ENCODE data around the gene DLGAP3.

DLGAP3 gene

DNA sequence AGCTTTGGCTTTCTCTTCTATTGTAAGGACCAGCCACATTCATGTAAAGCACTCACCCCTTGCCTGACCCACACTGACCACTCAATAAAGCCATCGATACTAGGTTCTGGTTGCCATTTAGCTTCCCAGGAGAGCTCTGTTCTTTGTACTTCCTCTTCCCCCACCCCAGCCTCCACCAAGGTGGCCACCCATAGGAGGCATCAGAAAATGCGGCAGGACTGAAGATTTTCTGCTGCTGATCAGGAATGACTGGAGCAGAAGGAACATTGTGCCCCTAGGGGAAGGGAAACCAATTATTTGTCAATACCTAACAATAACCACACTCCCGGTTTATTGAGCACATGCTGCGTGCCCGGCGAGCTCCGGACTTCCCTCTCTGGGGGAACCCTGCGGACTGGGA is 64.7 kb downstream of the DLGAP3 start:
- DNase-seq, result no peak

DNA sequence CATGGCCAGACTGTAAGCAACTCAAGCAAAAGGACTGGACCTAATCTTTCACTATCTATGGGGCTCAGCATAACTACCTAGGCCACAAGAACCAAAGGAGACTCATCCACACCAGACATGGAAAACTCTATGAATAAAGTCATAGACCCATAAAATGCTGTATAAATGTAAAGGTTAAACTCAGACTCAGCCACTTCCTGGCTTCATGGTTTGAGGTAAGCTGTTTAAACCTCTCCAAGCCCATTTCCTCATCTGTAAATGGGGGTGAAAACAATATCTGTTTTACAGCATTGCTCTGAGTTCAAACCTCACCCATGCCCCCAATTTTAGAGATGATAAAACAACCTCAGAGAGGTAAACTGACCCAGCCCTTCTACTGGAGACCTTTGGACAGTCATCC is 65.9 kb downstream of the DLGAP3 start:
- DNase-seq, result no peak

DNA sequence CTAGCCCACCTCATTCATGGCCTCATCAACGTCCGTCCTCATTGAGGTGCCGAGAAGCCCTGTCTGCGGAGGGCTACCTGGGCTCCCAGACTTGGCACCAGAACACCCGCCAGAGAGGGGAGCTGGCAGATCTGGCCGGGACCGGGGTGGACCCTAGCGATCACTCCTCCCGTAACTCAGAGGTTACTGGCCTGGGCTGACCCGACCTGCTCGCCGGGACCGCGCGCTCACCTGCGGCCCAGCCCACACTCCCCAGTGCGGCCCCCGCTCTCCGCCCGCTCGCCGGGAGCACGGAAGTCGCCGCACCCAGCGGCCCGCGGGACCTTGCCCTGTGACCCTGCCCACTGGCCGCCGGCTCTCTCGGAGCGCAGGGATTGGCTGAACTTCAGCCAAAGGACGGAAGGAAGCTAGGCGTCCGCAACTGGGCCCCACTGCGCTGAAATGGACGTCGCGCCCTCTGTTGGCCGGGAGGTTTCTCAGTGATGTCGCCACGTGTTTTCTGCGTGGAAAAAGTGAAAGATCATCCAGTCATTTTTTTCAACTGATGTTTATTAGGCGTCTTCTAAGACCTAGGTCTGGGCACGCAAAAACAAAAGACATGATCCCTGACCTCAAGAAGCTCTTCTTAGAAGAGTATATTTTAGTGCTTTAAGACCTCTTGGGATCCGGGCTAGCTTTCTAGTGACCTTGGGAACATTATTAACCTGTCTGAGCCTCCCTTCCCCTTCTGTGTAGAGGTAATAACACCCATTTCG is 69.8 kb downstream of the DLGAP3 start, which contains the start of gene SMIM12:
SMIM12 (minus strand) TSS at position 304 of the 755 bp plus-strand sequence. CDS start 3,772 bp downstream, outside the sequence.
- peak; percentile 91 for DNase-seq

DNA sequence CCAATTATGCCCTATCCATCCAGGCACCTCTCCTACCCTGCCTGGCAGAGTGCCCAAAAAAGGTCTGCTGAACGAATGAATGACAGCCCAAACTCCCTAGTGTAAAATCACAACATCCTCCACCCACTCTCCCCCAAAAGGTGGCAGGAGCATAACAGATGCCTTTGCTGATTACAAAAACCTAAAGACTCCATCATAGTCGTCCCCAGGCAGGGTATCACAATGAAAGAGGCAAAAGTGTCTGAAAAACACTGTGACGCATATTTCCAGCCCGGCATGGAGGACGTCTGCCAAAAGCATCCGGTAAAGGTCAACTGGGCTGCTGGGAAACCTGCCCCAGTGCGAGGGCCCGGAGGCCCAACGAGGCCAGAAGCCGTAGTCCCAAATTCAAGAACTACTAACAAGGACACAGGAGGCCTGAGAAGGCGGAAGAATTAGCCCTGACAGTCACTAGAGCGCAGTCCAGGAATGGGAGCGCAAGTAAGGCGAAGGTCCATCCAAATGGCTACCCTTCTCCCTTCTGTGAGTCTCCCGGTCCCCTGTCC is 70.5 kb downstream of the DLGAP3 start:
- DNase-seq, result no peak

DNA sequence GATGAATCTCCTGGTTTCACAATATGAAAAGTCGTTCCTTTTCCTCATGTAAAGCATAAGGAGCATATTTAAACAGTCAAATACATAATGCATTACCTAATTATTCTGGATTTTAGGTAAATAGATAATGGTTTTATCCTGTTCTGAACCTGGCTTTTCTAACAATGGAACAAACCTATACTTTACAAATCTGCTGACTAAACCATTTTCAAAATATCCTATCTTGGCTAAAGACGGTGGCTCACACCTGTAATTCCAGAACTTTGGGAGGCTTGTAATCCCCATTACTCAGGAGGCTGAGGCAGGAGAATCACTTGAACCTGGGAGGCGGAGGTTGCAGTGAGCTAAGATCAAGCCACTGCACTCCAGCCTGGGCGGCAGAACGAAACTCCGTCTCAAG is 72.8 kb downstream of the DLGAP3 start:
- no peak for DNase-seq

DNA sequence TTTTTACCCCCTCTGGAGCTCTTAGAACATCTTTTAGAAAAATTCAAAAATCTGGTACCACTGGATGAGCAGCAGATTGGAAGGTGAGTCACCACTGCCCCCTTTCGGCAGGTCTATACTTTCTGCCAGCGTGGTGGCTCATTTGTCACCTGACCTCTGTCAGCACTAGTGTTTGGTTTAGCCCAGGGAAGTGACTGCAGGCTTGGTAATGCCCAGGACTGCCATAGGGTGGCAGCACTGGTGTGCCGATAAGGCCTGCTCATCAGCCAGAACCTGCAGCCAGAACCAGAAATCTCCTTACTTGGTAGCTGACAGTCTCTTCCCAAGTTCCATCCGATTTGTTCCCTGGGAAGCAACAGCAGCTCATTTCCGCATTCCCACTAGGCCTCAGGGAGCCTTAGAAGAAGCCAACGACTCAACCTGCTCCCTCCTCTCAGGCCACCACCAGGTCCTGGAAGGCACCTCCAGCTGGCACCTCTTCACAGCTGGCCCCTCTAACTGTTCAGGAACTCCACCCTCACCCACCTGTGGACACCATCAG is 76.7 kb downstream of the DLGAP3 start:
- peak; percentile 84 for DNase-seq

DNA sequence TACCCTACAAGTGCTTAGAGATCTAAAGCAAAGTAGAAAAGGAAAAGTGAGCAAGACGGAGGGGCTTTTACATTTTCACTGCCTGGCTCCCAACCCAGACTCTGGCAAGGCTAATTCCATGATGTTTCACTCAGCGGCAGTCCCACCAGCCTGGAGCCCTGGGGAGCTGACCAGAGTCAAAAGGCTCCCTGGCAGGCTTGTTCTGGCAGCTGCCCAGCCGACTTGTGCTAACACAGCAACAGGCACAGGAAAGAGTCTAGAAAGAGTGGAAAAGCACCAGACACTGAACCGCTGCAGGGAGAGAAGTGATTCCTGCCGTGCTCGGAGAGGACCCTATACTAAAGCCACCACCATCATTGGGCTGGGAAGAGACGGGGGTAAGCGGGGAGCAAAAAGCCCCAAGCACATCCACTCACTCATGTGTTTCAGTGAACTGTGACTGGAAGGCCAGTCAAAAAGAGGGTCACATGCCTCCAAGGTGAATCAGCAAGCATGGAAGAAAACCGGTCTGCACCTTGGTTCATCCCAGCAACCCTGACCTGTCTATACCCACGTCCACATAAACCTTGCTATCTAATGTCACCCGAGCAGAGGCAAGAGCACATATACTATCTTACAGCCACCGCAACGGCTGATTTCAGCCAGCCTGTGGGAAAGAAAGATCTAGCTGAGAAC is 77.9 kb downstream of the DLGAP3 start:
- DNase-seq, result no peak

DNA sequence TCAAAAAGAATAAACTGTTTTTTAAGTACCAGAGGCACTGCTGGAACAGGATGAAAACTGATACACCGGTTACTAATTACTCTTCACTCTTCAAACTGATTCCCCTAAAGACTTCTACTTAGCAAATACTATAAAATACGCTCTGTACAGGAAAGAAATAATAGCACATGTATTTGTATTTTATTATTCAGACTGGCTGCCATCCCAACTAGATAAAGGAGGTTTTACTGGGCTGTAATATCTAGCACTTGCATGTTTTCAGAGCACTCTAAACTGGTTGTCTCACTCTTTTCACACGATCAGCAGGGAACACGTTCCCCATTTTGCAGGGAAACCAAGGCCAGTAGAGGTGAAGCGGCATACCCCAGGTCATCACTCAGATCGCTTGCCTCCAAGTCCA is 79.1 kb downstream of the DLGAP3 start:
- DNase-seq, result no peak

DNA sequence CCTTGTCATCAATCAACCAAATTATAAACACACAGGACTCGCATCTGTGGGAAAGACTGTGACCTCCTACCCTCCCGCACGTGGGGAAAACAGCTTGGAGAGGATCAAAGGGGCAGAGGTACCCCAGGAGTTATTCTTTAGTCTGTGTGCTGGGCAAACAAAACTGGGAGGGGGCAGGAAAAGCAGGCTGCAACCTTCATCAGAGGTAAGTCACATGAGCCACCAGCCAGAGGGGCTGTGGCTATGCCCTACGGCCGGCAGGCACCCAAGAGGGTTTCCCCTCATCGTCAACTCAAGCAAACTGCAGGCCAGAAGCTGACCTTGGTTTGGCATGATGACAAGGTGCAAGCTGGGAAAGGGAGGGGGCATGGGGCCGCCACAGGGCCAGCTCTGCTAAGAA is 82.4 kb downstream of the DLGAP3 start:
- no peak for DNase-seq

DNA sequence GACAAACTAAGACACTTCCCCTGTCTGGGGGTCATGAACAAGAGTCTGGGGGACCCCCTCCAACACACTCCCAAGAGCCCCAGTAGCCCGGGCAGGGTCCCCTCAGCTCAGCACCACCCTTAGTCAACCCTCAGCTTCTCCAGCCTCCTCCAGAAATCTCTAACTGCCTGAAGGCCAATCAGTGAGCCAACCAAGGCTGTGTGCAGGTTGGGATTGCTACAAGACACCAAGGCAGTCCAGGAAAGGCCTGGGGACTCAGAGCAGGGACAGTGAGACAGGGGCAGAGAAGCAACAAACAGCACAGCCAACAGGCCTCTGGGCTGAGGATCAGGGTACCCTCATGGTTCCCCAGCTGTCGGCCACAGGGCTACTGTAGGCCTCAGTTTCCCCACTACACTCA is 83.2 kb downstream of the DLGAP3 start:
- no peak for DNase-seq

DNA sequence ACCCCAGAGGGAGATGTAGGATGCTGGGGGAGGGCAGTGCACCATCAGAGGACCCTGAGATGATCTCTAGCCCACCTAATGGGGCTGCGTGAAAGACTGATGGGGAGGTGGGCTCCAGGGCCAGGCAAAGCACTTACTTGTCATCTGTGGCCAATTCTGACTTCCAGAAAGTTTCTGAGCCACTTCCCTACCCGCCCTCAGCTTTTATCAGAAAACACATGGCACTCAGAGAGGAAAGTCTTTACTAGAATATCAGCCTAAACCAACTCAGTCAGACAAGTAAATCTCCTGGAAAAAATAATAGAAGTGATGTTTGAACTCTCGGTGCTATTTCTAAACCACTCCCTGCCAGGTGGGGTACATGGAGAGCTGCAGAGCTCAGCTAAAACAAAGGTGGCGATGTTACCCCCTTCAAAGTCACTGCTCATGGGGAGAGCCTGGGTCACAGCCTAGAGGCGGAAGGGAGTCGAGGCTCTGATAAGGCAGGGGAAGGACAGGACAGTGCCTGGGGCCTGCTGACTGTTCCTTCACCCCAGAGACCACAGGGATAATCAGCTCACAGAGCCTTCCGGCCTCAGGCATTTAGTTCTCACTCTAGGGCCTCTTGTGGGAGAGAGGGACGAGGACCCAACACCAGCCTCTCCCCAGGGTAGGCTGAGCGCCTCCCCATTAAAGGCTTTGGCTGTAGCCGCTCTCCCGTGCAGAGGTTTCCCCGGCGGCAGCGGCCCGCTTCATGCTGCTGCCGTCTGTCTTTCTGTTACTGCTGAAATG is 84.1 kb downstream of the DLGAP3 start:
- no peak for DNase-seq

DNA sequence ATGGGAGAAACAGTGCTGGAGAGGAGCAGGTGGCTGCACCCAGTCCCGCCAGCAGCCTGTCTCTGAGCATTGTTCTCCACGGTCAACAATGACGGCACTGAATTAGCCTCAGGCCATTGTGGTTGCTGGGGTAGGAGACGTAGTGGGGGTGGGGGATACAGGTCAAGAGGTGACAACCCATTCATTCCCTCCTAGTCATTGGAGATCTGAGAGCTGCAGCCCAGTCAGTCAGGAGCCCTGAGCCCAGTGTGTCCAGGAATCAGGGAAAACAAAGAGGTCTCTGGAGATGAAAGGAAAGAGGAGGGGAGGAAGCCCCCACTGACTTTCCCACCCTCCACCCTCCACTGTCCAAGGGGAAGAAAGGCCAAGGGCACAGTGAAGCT is 85.2 kb downstream of the DLGAP3 start:
- DNase-seq, result no peak

DNA sequence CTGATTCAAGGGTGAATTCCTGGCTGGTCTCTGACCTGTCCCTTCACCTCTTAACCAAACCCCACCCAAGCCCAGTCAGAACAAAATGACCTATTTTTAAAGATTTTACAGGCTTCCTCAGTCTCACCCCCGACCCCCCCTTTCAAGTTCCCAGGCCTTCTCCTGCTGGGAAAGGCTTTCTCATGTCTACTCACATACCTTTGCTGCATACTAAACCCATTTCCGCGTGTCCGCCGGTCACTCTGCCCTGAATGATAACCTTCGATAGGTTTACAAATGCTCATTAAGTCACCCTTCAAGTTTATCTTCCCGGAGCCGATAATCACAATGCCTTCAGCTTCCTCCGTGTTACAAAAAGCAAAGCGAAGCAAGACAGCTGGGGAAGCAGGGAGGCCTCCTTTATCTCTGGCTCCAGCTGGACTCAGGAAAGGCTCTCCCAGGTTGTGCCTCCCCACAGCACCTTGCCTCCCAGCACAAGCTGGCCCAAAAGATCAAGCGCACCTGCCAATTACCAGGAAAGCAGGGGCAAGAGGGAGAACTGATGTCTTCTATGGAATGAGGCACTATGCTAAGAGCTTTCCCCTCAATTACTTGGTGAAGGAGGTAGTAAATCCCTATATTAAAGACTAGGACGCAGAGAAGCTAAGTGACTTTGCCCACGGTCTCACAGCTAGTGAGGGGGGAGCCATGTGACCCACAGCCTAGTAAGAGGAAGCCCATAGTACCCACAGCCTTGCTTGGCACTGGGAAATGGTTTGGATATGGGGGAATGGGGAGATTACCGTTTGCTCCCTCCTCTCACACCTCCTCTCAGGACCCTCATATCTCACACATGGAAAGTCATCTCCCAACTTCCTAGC is 85.8 kb downstream of the DLGAP3 start:
- no peak for DNase-seq

DNA sequence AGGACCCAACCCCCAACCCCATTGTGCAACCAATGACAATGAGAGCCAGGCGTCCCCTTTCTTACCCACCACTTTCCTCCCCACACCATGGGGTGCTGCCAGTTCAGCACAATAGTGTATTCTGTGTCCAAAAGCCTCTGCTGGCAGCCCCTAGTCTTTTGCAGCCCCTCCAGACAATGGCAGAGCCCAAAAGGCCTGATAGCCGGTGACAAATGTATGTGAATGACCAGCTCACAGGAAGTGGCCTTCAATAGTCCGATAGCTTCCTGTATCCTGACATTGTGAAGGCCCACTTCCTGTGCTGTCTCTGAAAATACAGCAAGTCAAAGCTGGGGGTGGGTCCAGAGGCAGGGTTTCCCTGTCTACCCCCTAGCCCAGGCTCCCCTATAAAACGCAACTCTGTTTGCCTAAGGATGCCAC is 86.5 kb downstream of the DLGAP3 start:
- DNase-seq, result no peak

DNA sequence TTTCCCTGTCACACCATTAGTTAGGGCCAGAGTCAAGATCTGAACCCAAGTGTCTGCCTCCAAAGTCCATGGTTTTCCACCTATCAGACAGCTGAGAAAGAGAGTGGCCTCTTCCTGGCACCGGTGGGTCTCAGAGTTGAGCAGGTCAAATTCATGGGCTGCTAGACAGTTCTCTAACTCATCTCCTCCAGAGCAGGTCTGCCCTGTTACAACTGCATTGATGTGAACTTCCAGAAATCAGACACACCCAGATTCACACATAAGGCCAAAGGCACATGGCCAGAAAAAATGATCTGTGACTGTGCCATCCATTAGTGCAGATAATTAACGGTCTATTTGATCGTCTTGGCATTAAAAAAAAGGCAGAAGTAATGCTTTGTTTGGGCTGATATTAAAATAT is 87.4 kb downstream of the DLGAP3 start:
- DNase-seq, result no peak

DNA sequence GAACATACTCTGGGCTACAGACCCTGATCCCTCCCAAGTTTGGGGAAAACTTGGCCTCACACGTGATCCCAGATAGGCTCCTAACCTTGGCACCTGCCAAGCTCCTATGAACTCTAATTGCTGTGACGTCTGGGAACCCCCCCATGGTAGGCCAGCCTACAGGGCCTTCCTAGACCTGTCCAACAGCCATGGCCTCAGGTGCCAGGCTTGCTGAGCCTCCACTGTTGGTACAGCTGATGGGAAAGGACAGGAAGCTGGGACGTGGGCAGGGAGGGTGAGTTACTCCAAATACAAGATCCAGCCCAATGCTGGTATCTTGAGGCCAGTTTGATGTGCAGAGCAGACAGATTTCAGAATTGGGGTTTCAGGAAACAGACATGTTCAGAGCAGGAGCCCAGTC is 89.0 kb downstream of the DLGAP3 start:
- DNase-seq, result no peak

DNA sequence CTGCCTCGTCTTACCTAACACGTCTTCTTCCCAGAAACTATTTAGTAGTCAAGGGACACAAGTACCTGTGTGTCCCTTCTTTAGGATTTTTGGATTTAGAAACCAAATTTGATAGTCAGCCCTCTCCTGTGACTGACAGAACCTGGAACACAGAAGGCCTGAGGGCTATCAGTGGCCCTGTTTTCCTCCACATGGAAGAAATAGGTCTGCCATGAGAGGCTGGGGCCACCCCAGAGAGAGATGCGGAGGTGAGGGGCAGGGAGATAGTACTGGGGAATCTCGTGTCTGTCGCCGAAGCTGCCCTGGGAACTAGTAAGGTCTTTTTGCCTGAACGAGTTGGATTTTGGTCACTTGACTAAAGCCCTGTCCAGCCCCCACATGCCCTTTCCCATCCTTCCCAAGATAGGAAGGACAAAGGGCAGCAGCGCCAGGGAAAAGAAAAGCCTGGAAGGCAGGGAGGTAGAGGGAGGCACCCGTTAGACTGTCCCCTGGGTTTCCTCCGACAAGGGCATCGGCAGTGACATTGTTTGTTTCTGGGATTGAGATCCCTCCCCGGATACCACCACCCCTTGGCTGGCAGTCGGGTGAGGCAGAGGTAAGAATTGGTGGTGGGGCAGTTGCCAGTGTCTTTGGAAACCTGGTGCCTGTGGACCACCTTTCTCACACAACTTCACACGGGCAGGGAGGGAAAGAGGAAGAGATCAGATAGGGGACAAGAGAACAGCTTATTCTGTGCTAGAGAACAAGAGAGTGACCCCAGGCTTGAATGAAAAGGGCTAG is 89.7 kb downstream of the DLGAP3 start:
- no peak for DNase-seq

DNA sequence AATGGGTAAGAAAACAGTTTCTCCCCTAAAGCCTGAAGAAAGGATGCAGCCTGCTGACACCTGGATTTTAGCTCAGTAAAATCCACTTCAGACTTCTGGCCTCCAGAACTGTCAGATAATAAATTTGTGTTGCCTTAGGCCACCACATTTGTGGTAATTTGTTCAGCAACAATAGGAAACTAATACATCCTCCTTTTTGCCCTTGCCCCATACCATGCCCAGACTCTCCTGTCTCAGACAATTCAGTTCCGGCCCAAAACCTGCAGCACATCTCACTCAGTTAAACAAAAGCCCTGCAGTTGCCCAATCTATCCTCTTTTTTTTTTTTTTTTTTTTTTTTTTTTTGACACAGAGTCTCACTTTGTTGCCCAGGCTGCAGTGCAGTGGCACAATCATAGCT is 95.7 kb downstream of the DLGAP3 start:
- DNase-seq, result no peak

DNA sequence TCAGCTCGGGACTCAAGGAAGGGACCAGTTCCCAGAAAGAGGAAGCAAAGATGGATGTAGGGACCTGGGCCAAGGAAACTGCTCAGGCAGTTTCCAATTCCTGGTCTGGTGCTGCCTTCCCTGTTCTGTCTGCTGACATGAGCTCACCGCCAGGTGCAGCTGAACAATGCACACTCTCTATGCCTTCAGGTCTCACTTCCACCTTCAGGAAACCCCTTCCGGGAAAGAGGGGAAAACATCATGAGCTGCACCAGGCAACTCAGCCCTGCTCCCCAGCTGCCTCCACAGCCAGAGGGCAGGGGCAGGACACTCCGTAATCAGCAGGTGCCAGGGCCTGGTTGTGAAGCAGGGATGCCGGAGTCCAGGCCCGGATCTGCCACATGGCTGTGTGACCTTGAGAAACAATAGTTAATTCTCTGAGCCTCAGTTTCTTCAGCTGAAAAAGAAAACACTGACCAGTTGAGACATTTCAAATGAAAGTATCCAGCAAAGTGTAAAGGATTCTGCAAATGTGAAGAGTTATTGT is 97.7 kb downstream of the DLGAP3 start:
- no peak for DNase-seq

DNA sequence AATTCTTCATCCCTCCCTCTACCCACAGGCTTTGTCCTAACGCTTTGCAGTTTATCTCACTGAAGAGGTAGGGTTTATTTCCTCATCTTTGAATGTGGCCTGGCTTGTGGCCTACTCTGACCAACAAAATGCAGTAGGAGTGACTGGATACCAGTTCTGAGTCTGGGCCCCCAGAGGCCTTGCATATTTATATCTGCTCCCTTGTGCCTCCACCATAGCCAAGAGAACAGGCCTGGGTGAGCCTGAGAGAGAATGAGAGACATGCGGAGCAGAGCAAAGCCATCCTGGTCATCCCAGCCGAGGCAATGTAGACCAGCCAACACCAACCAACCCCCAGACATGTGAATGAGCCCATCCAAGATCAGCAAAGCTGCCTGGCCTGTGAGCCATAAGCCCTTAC is 100.2 kb downstream of the DLGAP3 start:
- no peak for DNase-seq

DNA sequence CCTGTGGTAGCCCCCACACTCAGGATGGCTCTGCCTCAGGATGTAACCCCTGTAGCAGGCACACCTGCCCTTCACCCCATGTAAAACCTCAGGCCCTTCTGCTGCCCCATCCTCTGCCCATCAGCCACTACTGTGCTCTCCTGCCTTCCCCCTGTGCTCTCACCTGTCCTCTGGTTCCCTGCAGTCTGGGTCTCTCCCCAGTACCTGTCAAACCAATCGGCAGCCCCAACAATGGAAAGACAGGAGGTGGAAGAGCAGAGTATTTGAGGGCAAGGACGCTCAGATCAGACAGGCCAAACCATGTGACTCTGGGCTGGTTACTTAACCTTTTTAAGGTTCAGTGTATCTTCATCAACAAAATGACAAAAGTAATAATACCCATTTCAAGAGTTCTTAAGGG is 100.8 kb downstream of the DLGAP3 start:
- DNase-seq, result no peak

Measured in amniotic stem cell (primary cell).